HCT116 (cell line): Measurements from ENCODE around the gene POMT1. TPM values are rescaled to one million over a fixed set of nuclear protein-coding genes. Genes with fewer than 3 reads are reported as not detected.

Source experiments
- ATAC-seq: fragments of 200-7000 bp; cut with Tn5 transposase; 2 replicates; pipeline ENCODE4 v1.9.1; 2020; ENCODE audit warnings: mild to moderate bottlenecking, moderate library complexity
- BruUV-seq: library from RNA; stranded (reverse); fragments of 400-500 nt; replicated peaks from 2 replicates; lab custom pipeline; 2021; lab: Mats Ljungman, UMichigan
- CTCF ChIA-PET: fragments of 300-600 bp; sonication (Branson Sonifier 250); formaldehyde crosslinking; loops from one replicate; lab custom pipeline; 2021; ENCODE audit warnings: antibody characterized with exemption; lab: Charles Lee
- POLR2A ChIA-PET: fragments of 300-600, 350-600 bp; sonication (Branson Sonifier 250); formaldehyde crosslinking; loops from one replicate; lab custom pipeline; 2021; ENCODE audit warnings: antibody characterized with exemption; lab: Charles Lee
- RAD21 ChIA-PET, 2 experiments: fragments of 300-600 bp; sonication (Branson Sonifier 250); formaldehyde crosslinking; loops; one replicate each; lab custom pipeline; 2023; ENCODE audit warnings: low total read pairs in 2 of 2; ENCODE audit not compliant: uncharacterized antibody in 2 of 2, unreplicated experiment in 2 of 2, low non-redundant PET in 1 of 2; lab: Charles Lee
- DNase-seq: peaks from one replicate; pipeline ENCODE4 v3.0.0-alpha.2; 2010; ENCODE audit warnings: low read depth, low spot score
- H2AFZ ChIP-seq: fragments of 200-600 bp; shearing (Covaris generic), sonication (generic); 2 replicates; pipeline ENCODE4 v1.6.1; 2017; ENCODE audit warnings: low read depth, mixed run types, mixed read lengths, antibody characterized with exemption, low read length; ENCODE audit not compliant: poor library complexity, severe bottlenecking
- H3K27ac ChIP-seq: 2 replicates; pipeline ENCODE4 v1.5.1; 2012; ENCODE audit warnings: low read depth, low read length
- H3K27me3 ChIP-seq: fragments of 200-600 bp; sonication (generic); 2 replicates; pipeline ENCODE4 v1.6.1; 2016; ENCODE audit warnings: mixed run types, low read length, mixed read lengths; ENCODE audit not compliant: insufficient read depth
- H3K36me3 ChIP-seq, 2 experiments: fragments of 200-500 bp in 1 of 2; fragments of 200-600 bp in 1 of 2; sonication (Bioruptor generic) in 1 of 2; sonication (generic) in 1 of 2; 2 replicates each; pipeline versions ENCODE4 v1.5.1 to v1.6.1; 2014 to 2016; ENCODE audit warnings: low read length in 2 of 2, inconsistent platforms in 1 of 2, mixed read lengths in 1 of 2, mixed run types in 1 of 2; ENCODE audit not compliant: insufficient read depth in 2 of 2, control insufficient read depth in 1 of 2
- H3K4me1 ChIP-seq, 2 experiments: fragments of 200-600 bp in 1 of 2; sonication (generic) in 1 of 2; 2 replicates each; pipeline versions ENCODE4 v1.5.1 to v1.6.1; 2012 to 2017; ENCODE audit warnings: low read length in 2 of 2, inconsistent platforms in 1 of 2, mild to moderate bottlenecking in 1 of 2, mixed read lengths in 1 of 2, mixed run types in 1 of 2, moderate library complexity in 1 of 2; ENCODE audit not compliant: insufficient read depth in 2 of 2, control insufficient read depth in 1 of 2
- H3K4me2 ChIP-seq: fragments of 200-600 bp; sonication (generic); 2 replicates; pipeline ENCODE4 v1.6.1; 2017; ENCODE audit warnings: mixed run types, low read length, mixed read lengths
- H3K4me3 ChIP-seq, 2 experiments: fragments of 200-600 bp in 1 of 2; sonication (generic) in 1 of 2; replicated peaks in 1 of 2; 2 replicates each; pipeline ENCODE4 v1.5.1; 2011 to 2016; ENCODE audit warnings: low read length in 2 of 2, control low read depth in 1 of 2, low read depth in 1 of 2, mild to moderate bottlenecking in 1 of 2, mixed read lengths in 1 of 2, mixed run types in 1 of 2
- H3K79me2 ChIP-seq: fragments of 200-600 bp; sonication (generic); 2 replicates; pipeline ENCODE4 v1.6.1; 2017; ENCODE audit warnings: mild to moderate bottlenecking, mixed run types, low read length, moderate library complexity, mixed read lengths; ENCODE audit not compliant: insufficient read depth
- H3K9ac ChIP-seq: fragments of 200-600 bp; sonication (generic); 2 replicates; pipeline ENCODE4 v1.6.1; 2016; ENCODE audit warnings: low read length, mixed read lengths
- H3K9me2 ChIP-seq: fragments of 200-600 bp; sonication (generic), shearing (Covaris generic); 2 replicates; pipeline ENCODE4 v1.6.1; 2017; ENCODE audit warnings: mixed run types, mild to moderate bottlenecking, moderate library complexity; ENCODE audit not compliant: insufficient read depth
- H3K9me3 ChIP-seq, 2 experiments: fragments of 200-500 bp in 1 of 2; fragments of 200-600 bp in 1 of 2; sonication (Bioruptor generic) in 1 of 2; sonication (generic) in 1 of 2; 2 replicates each; pipeline ENCODE4 v1.6.1; 2014 to 2017; ENCODE audit warnings: low read length in 2 of 2, mixed read lengths in 2 of 2, inconsistent platforms in 1 of 2, low read depth in 1 of 2, mild to moderate bottlenecking in 1 of 2, mixed run types in 1 of 2, moderate library complexity in 1 of 2; ENCODE audit not compliant: control insufficient read depth in 1 of 2, insufficient read depth in 1 of 2
- H4K20me1 ChIP-seq: fragments of 200-600 bp; sonication (generic), shearing (Covaris generic); 2 replicates; pipeline ENCODE4 v1.6.1; 2017; ENCODE audit warnings: mixed run types, mild to moderate bottlenecking, moderate library complexity; ENCODE audit not compliant: insufficient read depth
- CEBPB ChIP-seq: IDR thresholded peaks from 2 replicates; pipeline ENCODE4 v1.6.1; 2012; ENCODE audit warnings: low read depth
- EGR1 ChIP-seq: IDR thresholded peaks from 2 replicates; pipeline ENCODE4 v1.6.1; 2012; ENCODE audit warnings: low read depth
- ELF1 ChIP-seq: IDR thresholded peaks from 2 replicates; pipeline ENCODE4 v1.6.1; 2012; ENCODE audit warnings: low read depth, borderline replicate concordance
- EZH2 ChIP-seq: fragments of 200-600 bp; sonication (generic); IDR thresholded peaks from 2 replicates; pipeline ENCODE4 v1.6.1; 2017; ENCODE audit warnings: antibody characterized with exemption, mixed run types
- POLR2A ChIP-seq: IDR thresholded peaks from 2 replicates; pipeline ENCODE4 v1.7.0; 2011; ENCODE audit warnings: borderline replicate concordance; ENCODE audit not compliant: insufficient read depth, insufficient read length; ENCODE audit errors: extremely low read depth
- POLR2AphosphoS5 ChIP-seq: IDR thresholded peaks from 2 replicates; pipeline ENCODE4 v1.6.1; 2011; ENCODE audit warnings: mild to moderate bottlenecking, low read depth, low read length, moderate library complexity
- SP1 ChIP-seq: IDR thresholded peaks from 2 replicates; pipeline ENCODE4 v1.6.1; 2012; ENCODE audit warnings: low read depth
- YY1 ChIP-seq: IDR thresholded peaks from 2 replicates; pipeline ENCODE4 v1.6.1; 2011; ENCODE audit warnings: low read length, low read depth, moderate library complexity, mild to moderate bottlenecking; ENCODE audit not compliant: insufficient replicate concordance; ENCODE audit errors: extremely low read depth
- ZFX ChIP-seq: fragments of 450-650 bp; IDR thresholded peaks from 2 replicates; pipeline ENCODE4 v1.6.1; 2017
- ZNF274 ChIP-seq: fragments of 200-500 bp; sonication (Bioruptor generic); IDR thresholded peaks from 2 replicates; pipeline ENCODE4 v1.6.1; 2014; ENCODE audit warnings: mild to moderate bottlenecking, low read depth, low read length, inconsistent platforms
- intact Hi-C: fragments of 100-400 bp; cut with micrococcal nuclease; formaldehyde crosslinking; loops from 2 replicates; pipeline ENCODE4 v1.10.0; 2022
- total RNA-seq: library from RNA; stranded (reverse); gene quantifications from one replicate; pipeline ENCODE4 v1.2.1, GENCODE V29; 2021; ENCODE audit not compliant: unreplicated experiment
- TF ChIP-seq, protein P1 (sequence below), 3 experiments: fragments of 200-600 bp in 1 of 3; sonication (generic) in 1 of 3; IDR thresholded peaks in 2 of 3; conservative IDR thresholded peaks in 1 of 3; 2 replicates each; pipeline ENCODE4 v1.5.1; 2012 to 2017; ENCODE audit warnings: low read depth in 2 of 3, low read length in 2 of 3, antibody characterized with exemption in 1 of 3, borderline replicate concordance in 1 of 3, control low read depth in 1 of 3, mild to moderate bottlenecking in 1 of 3, mixed read lengths in 1 of 3, mixed run types in 1 of 3, moderate library complexity in 1 of 3; ENCODE audit not compliant: insufficient read depth in 1 of 3
- TF ChIP-seq, protein P2 (sequence below): IDR thresholded peaks from 2 replicates; pipeline ENCODE4 v1.6.1; 2012
- TF ChIP-seq, protein P3 (sequence below): IDR thresholded peaks from 2 replicates; pipeline ENCODE4 v1.6.1; 2012; ENCODE audit warnings: low read depth
- TF ChIP-seq, protein P4 (sequence below): IDR thresholded peaks from 2 replicates; pipeline ENCODE4 v1.6.1; 2012

POMT1 gene
- total RNA-seq, 1 experiment from 2014 or later: 21.4 TPM

DNA sequence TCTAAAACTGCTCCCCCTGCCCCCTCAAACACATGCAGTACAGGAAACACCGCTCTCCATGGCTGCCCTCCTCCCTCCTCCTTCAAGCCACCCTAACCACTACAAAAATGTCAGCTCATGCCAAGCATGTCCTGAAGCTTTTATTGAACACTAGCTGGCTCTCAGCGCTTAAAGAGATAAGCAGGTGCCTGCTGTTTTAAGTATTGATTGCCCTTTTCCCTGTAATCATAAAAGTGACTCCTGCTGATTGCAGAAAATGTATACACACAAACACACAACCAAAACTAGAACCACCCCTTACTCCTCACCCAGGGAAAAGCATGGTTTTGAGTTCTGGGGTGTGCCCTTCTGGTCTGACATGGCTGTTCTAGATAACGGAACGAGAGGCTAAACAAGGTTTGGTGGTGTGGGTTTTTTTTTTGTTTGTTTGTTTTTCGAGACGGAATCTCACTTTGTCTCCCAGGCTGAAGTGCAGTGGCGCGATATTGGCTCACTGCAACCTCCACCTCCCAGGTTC is 32.1 kb downstream of the POMT1 start:
- CTCF ChIA-PET: no interaction called here
- Histone ChIP-seq H3K4me2 (no peak overlapping the region), H3K9ac (no peak overlapping the region), H2AFZ (no peak overlapping the region), H3K9me2 (no peaks in the 10 kb centered on the region), H3K9me3 (no peaks in the 10 kb centered on the region), H3K4me1 (peaks cover 0 to 12% of the 10 kb centered on the region in 2 experiments; a peak in 1 of 4 replicates), H4K20me1 (no peaks in the 10 kb centered on the region), H3K79me2 (peaks cover 8% of the 10 kb centered on the region; the same call in 1 of the 2 replicates), H3K4me3 (no peak overlapping the region), H3K27ac (no peak overlapping the region), H3K36me3 (no peaks in the 10 kb centered on the region), H3K27me3 (no peaks in the 10 kb centered on the region)
- TF ChIP-seq YY1: no peak
- no peak for TF ChIP-seq POLR2A
- TF ChIP-seq POLR2AphosphoS5: no peak
- TF ChIP-seq ELF1: no peak
- no peak for TF ChIP-seq SP1
- no peak for TF ChIP-seq EZH2
- TF ChIP-seq, protein P1, sequence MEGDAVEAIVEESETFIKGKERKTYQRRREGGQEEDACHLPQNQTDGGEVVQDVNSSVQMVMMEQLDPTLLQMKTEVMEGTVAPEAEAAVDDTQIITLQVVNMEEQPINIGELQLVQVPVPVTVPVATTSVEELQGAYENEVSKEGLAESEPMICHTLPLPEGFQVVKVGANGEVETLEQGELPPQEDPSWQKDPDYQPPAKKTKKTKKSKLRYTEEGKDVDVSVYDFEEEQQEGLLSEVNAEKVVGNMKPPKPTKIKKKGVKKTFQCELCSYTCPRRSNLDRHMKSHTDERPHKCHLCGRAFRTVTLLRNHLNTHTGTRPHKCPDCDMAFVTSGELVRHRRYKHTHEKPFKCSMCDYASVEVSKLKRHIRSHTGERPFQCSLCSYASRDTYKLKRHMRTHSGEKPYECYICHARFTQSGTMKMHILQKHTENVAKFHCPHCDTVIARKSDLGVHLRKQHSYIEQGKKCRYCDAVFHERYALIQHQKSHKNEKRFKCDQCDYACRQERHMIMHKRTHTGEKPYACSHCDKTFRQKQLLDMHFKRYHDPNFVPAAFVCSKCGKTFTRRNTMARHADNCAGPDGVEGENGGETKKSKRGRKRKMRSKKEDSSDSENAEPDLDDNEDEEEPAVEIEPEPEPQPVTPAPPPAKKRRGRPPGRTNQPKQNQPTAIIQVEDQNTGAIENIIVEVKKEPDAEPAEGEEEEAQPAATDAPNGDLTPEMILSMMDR (IDR thresholded peaks at IDR 0.05 in 2 of 3, conservative IDR thresholded peaks at IDR 0.05 in 1 of 3; ENCODE audit: borderline replicate concordance in 1 of 3, insufficient read depth in 1 of 3, low read depth in 2 of 3, low read length in 2 of 3): no peak
- TF ChIP-seq ZNF274: no peak
- TF ChIP-seq, protein P2, sequence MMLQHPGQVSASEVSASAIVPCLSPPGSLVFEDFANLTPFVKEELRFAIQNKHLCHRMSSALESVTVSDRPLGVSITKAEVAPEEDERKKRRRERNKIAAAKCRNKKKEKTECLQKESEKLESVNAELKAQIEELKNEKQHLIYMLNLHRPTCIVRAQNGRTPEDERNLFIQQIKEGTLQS: no peak
- TF ChIP-seq, protein P3, sequence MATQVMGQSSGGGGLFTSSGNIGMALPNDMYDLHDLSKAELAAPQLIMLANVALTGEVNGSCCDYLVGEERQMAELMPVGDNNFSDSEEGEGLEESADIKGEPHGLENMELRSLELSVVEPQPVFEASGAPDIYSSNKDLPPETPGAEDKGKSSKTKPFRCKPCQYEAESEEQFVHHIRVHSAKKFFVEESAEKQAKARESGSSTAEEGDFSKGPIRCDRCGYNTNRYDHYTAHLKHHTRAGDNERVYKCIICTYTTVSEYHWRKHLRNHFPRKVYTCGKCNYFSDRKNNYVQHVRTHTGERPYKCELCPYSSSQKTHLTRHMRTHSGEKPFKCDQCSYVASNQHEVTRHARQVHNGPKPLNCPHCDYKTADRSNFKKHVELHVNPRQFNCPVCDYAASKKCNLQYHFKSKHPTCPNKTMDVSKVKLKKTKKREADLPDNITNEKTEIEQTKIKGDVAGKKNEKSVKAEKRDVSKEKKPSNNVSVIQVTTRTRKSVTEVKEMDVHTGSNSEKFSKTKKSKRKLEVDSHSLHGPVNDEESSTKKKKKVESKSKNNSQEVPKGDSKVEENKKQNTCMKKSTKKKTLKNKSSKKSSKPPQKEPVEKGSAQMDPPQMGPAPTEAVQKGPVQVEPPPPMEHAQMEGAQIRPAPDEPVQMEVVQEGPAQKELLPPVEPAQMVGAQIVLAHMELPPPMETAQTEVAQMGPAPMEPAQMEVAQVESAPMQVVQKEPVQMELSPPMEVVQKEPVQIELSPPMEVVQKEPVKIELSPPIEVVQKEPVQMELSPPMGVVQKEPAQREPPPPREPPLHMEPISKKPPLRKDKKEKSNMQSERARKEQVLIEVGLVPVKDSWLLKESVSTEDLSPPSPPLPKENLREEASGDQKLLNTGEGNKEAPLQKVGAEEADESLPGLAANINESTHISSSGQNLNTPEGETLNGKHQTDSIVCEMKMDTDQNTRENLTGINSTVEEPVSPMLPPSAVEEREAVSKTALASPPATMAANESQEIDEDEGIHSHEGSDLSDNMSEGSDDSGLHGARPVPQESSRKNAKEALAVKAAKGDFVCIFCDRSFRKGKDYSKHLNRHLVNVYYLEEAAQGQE: no peak
- TF ChIP-seq CEBPB: no peak
- no peak for TF ChIP-seq ZFX
- TF ChIP-seq, protein P4, sequence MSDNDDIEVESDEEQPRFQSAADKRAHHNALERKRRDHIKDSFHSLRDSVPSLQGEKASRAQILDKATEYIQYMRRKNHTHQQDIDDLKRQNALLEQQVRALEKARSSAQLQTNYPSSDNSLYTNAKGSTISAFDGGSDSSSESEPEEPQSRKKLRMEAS: no peak
- no peak for TF ChIP-seq EGR1
- BruUV-seq: no TSS peak
- DNase-seq (no peak), ATAC-seq (no peak)
- intact Hi-C loops: no loop called here
- RAD21 ChIA-PET: no interaction called here
- POLR2A ChIA-PET: no interaction called here
